Breast epithelium (tissue), 4 donors: ENCODE data around the gene CTSW. TPM values are rescaled to one million over a fixed set of nuclear protein-coding genes. Genes with fewer than 3 reads are reported as not detected.
"Not testable (repeated sequence)": the region's sequence is repeated elsewhere in the genome, so short reads cannot be mapped to it uniquely, and the experiment has no call there.

Experiments used
- DNase-seq, 2 donors: peaks; one replicate each; pipeline ENCODE4 v3.0.0-alpha.2; 2019; ENCODE audit warnings: low spot score in 2 of 2
- H3K27ac ChIP-seq, 2 donors: fragments of 200-600 bp; sonication (generic) in 1 of 2; one replicate each; pipeline ENCODE4 v1.5.1; 2016 to 2019; ENCODE audit warnings: mild to moderate bottlenecking in 1 of 2
- H3K27me3 ChIP-seq, 2 donors: fragments of 200-600 bp; sonication (generic) in 1 of 2; one replicate each; pipeline versions ENCODE4 v1.5.1 to v1.6.0; 2017 to 2019; ENCODE audit warnings: control low read depth in 1 of 2, mild to moderate bottlenecking in 1 of 2
- H3K36me3 ChIP-seq: fragments of 200-600 bp; one replicate; pipeline ENCODE4 v1.5.1; 2019
- H3K4me1 ChIP-seq, 2 donors: fragments of 200-600 bp; sonication (generic); one replicate each; pipeline ENCODE4 v1.5.1; 2016 to 2019; ENCODE audit warnings: control low read depth in 1 of 2
- H3K4me3 ChIP-seq, 3 donors: fragments of 200-600 bp; sonication (generic); 1 replicate in 2 of 3; 2 replicates in 1 of 3; pipeline ENCODE4 v1.5.1; 2016 to 2019; ENCODE audit warnings: mild to moderate bottlenecking in 3 of 3, moderate library complexity in 2 of 3
- H3K9me3 ChIP-seq, 2 donors: fragments of 200-600 bp; sonication (generic) in 1 of 2; one replicate each; pipeline ENCODE4 v1.5.1; 2016 to 2019; ENCODE audit warnings: control low read depth in 1 of 2
- CTCF ChIP-seq, 3 donors: fragments of 450-650 bp; IDR thresholded peaks; one replicate each; pipeline ENCODE4 v1.5.1; 2016 to 2017; ENCODE audit warnings: antibody characterized with exemption in 3 of 3, mild to moderate bottlenecking in 3 of 3, moderate library complexity in 3 of 3
- POLR2A ChIP-seq: fragments of 450-650 bp; IDR thresholded peaks from one replicate; pipeline ENCODE4 v1.6.1; 2016; ENCODE audit warnings: antibody characterized with exemption, mild to moderate bottlenecking, moderate library complexity
- POLR2AphosphoS5 ChIP-seq, 3 donors: sonication (generic); formaldehyde crosslinking; IDR thresholded peaks; one replicate each; pipeline ENCODE4 v1.6.1; 2017; ENCODE audit warnings: antibody characterized with exemption in 3 of 3
- intact Hi-C: fragments of 100-400 bp; cut with DNase I; formaldehyde crosslinking; loops from one replicate; pipeline ENCODE4 v1.15.1; 2023; ENCODE audit warnings: low total_unique reads
- total RNA-seq, 3 donors: library from RNA; depleted of rRNA; stranded (reverse); fragments of >200 nt; gene quantifications; one replicate each; pipeline ENCODE4 v1.1.0, GENCODE V29; 2016

Gene CTSW, protein sequence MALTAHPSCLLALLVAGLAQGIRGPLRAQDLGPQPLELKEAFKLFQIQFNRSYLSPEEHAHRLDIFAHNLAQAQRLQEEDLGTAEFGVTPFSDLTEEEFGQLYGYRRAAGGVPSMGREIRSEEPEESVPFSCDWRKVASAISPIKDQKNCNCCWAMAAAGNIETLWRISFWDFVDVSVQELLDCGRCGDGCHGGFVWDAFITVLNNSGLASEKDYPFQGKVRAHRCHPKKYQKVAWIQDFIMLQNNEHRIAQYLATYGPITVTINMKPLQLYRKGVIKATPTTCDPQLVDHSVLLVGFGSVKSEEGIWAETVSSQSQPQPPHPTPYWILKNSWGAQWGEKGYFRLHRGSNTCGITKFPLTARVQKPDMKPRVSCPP
- total RNA-seq: 1 to 10 TPM; 1.6 to 4.0 (median 1.9) TPM

GRCh38 chr11:65879617-65880016 lies at the start of gene CTSW:
Gene CTSW, plus strand, starts transcription at chr11:65879837. Its CDS starts 18 bp downstream, at chr11:65879855.
- Histone ChIP-seq H3K4me3 (no peak within 1 kb of the TSS), H3K36me3 (no peaks in the 10 kb centered on the region), H3K27me3 (no peaks in the 10 kb centered on the region), H3K9me3 (no peaks in the 10 kb centered on the region), H3K4me1 (no peaks in the 10 kb centered on the region), H3K27ac (no peak within 1 kb of the TSS)
- TF ChIP-seq POLR2A (no peak), CTCF (IDR thresholded peaks at IDR 0.05) (no peak), POLR2AphosphoS5 (IDR thresholded peaks at IDR 0.05) (no peak)
- no peak for DNase-seq
- intact Hi-C loops: loop anchor here (10.0 kb wide), 1 partner anchor 85 kb away; the partner anchor contains the start of gene SART1

DNA sequence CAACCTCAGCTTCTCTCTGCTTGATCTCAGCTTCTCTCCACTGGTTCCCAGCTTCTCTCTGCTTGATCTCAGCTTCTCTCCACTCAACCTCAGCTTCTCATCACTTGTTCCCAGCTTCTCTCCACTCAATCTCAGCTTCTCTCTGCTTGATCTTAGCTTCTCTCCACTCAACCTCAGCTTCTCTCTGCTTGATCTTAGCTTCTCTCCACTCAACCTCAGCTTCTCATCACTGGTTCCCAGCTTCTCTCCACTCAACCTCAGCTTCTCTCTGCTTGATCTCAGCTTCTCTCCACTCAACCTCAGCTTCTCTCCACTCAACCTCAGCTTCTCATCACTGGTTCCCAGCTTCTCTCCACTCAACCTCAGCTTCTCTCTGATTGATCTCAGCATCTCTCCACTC lies 47.4 kb upstream of the CTSW start:
- H3K36me3 ChIP-seq, H3K4me1 ChIP-seq, DNase-seq, intact Hi-C loops, H3K4me3 ChIP-seq, H3K27ac ChIP-seq, H3K9me3 ChIP-seq, H3K27me3 ChIP-seq: not testable (repeated sequence)

- peak; percentile 92 to 95 for DNase-seq
Measured at GRCh38 chr11:65833297-65834030, 46.2 kb upstream of the CTSW start, which contains the start of gene SNX32. Gene SNX32, plus strand, starts transcription at chr11:65833963. Its CDS starts 103 bp downstream, at chr11:65834066.

GRCh38 chr11:65834202-65834601 lies 45.4 kb upstream of the CTSW start:
- Histone ChIP-seq H3K4me3 (peak overlapping the region; percentile 52 to 68 (median 64)), H3K27ac (no peak overlapping the region), H3K27me3 (no peaks in the 10 kb centered on the region), H3K36me3 (no peaks in the 10 kb centered on the region), H3K9me3 (no peaks in the 10 kb centered on the region), H3K4me1 (peaks cover 0 to 4% of the 10 kb centered on the region in 2 donors)
- no peak for DNase-seq
- intact Hi-C loops: no loop called here
- no peak for TF ChIP-seq CTCF (IDR thresholded peaks at IDR 0.05)
- no peak for TF ChIP-seq POLR2A
- TF ChIP-seq POLR2AphosphoS5 (IDR thresholded peaks at IDR 0.05): no peak

More at GRCh38 chr11:65833297-65834030, 46.2 kb upstream of the CTSW start, which contains the start of gene SNX32:
- intact Hi-C loops: no loop called here
- peak within 1 kb of the TSS; percentile 52 to 68 (median 64) for H3K4me3 ChIP-seq
- no peaks in the 10 kb centered on the region for H3K36me3 ChIP-seq
- no peaks in the 10 kb centered on the region for H3K27me3 ChIP-seq
- peaks cover 0 to 4% of the 10 kb centered on the region in 2 donors for H3K4me1 ChIP-seq
- H3K9me3 ChIP-seq: no peaks in the 10 kb centered on the region
- peak within 1 kb of the TSS; percentile 16 to 66 for H3K27ac ChIP-seq
- no peak for TF ChIP-seq POLR2A
- TF ChIP-seq POLR2AphosphoS5 (IDR thresholded peaks at IDR 0.05): no peak
- no peak for TF ChIP-seq CTCF (IDR thresholded peaks at IDR 0.05)

DNA sequence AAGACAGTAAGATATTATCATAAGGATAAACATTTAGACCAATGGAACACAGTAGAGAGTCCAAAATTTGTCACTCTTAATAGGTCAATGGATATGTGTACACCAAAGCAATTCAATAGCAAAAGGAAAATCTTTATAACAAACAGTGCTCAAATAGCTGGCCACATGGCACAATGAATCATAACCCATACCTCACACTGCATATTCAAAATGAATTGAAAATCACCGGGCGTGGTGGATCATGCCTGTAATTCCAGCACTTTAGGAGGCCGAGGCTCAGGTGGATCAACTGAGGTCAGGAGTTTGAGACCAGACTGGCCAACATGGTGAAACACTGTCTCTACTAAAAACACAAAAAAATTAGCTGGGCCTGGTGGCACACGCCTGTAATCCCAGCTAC lies 37.5 kb upstream of the CTSW start:
- intact Hi-C loops: no loop called here
- H3K4me3 ChIP-seq: no peak overlapping the region
- DNase-seq: no peak
- H3K27me3 ChIP-seq: no peaks in the 10 kb centered on the region
- H3K9me3 ChIP-seq: no peaks in the 10 kb centered on the region
- no peak for TF ChIP-seq CTCF (IDR thresholded peaks at IDR 0.05)
- TF ChIP-seq POLR2A: no peak
- TF ChIP-seq POLR2AphosphoS5 (IDR thresholded peaks at IDR 0.05): no peak
- H3K4me1 ChIP-seq: no peaks in the 10 kb centered on the region
- H3K27ac ChIP-seq: no peak overlapping the region
- no peaks in the 10 kb centered on the region for H3K36me3 ChIP-seq
